ENCODE data around the gene MESD. TPM values are rescaled to one million over a fixed set of nuclear protein-coding genes. Genes with fewer than 3 reads are reported as not detected.

MESD gene
- polyA plus RNA-seq, 1 of the 3 experiments (the other 2 are of a cell fraction), result 15.2 TPM

GRCh38 chr15:80948651-80949292 is 40.8 kb downstream of the MESD start:
- Histone ChIP-seq H3K9me2 (no peaks in the 10 kb centered on the region), H3K27ac (ENCODE audit: low read depth in 2 of 2, low read length in 1 of 2) (no peak overlapping the region), H3K79me2 (ENCODE audit: insufficient read depth) (no peaks in the 10 kb centered on the region), H2AFZ (ENCODE audit: low read depth) (no peak overlapping the region), H3K9me3 (no peaks in the 10 kb centered on the region), H3K9ac (no peak overlapping the region), H3K4me3 (ENCODE audit: low read depth in 2 of 2, low read length in 1 of 2) (no peak overlapping the region), H3K4me2 (no peak overlapping the region), H4K20me1 (ENCODE audit: insufficient read depth) (no peaks in the 10 kb centered on the region), H3F3A (replicated peaks; ENCODE audit: insufficient read depth) (no peaks in the 10 kb centered on the region), H3K27me3 (ENCODE audit: insufficient read depth) (no peaks in the 10 kb centered on the region), H3K36me3 (replicated peaks in 1 of 2; ENCODE audit: control insufficient read depth in 1 of 2, insufficient read depth in 2 of 2, low read length in 1 of 2) (peaks cover 11 to 66% of the 10 kb centered on the region in 2 experiments), H3K4me1 (ENCODE audit: control insufficient read depth in 1 of 2, insufficient read depth in 2 of 2, low read depth in 1 of 2, low read length in 1 of 2) (no peaks in the 10 kb centered on the region; a peak in 1 of 4 replicates)
- no peak for TF ChIP-seq RCOR1 (IDR thresholded peaks at IDR 0.05; ENCODE audit: low read length)
- TF ChIP-seq REST (IDR thresholded peaks at IDR 0.05; ENCODE audit: low read depth, low read length), result no peak
- TF ChIP-seq MXI1 (IDR thresholded peaks at IDR 0.05; ENCODE audit: low read depth, low read length), result no peak
- no peak for TF ChIP-seq ELF1 (IDR thresholded peaks at IDR 0.05)
- TF ChIP-seq GATA2 (CRISPR knock-in tag; IDR thresholded peaks at IDR 0.05), result no peak
- TF ChIP-seq SIN3A (IDR thresholded peaks at IDR 0.05; ENCODE audit: borderline replicate concordance, low read depth, low read length), result no peak
- no peak for TF ChIP-seq RAD21 (IDR thresholded peaks at IDR 0.05; ENCODE audit: low read length)
- no peak for TF ChIP-seq EZH2phosphoT487 (IDR thresholded peaks at IDR 0.05; ENCODE audit: borderline replicate concordance, low read depth)
- TF ChIP-seq RXRA (IDR thresholded peaks at IDR 0.05; ENCODE audit: borderline replicate concordance, low read depth), result no peak
- TF ChIP-seq PBX3 (IDR thresholded peaks at IDR 0.05), result no peak
- no peak for TF ChIP-seq USF1 (IDR thresholded peaks at IDR 0.05; ENCODE audit: borderline replicate concordance, low read depth)
- TF ChIP-seq CTCF (IDR thresholded peaks at IDR 0.05), result no peak
- POLR2A ChIA-PET, result no interaction called here
- CTCF ChIA-PET, result interaction anchor here (0.9 to 2.4 kb wide), 6 partner anchors 8 to 493 kb away, joined by 3 to 9 read pairs (median 4); no protein-coding TSS in a partner anchor
- no peak for DNase-seq
- 93% methylated on average over 4 of the region's 13 CpGs for WGBS (ENCODE audit: low lambda C conversion rate)
